Subcutaneous abdominal adipose tissue (tissue), 5 donors: ENCODE measurements around the gene TRMT2B.

Experiments used
- H3K27ac ChIP-seq: one replicate; pipeline ENCODE4 v1.7.0; 2013; ENCODE audit warnings: low read depth, mild to moderate bottlenecking, inconsistent platforms, low read length, moderate library complexity
- H3K27me3 ChIP-seq, 5 donors: one replicate each; pipeline ENCODE4 v1.7.0; 2013; ENCODE audit warnings: low read length in 5 of 5, inconsistent platforms in 1 of 5; ENCODE audit not compliant: control insufficient read depth in 5 of 5, insufficient read depth in 4 of 5
- H3K36me3 ChIP-seq, 5 donors: one replicate each; pipeline ENCODE4 v1.7.0; 2013; ENCODE audit warnings: low read length in 5 of 5; ENCODE audit not compliant: control insufficient read depth in 5 of 5, insufficient read depth in 5 of 5
- H3K4me1 ChIP-seq, 5 donors: one replicate each; pipeline ENCODE4 v1.7.0; 2013; ENCODE audit warnings: low read length in 5 of 5, mild to moderate bottlenecking in 3 of 5, moderate library complexity in 1 of 5; ENCODE audit not compliant: control insufficient read depth in 5 of 5, insufficient read depth in 5 of 5
- H3K4me3 ChIP-seq, 5 donors: one replicate each; pipeline ENCODE4 v1.7.0; 2013; ENCODE audit warnings: low read length in 5 of 5, low read depth in 1 of 5
- H3K9ac ChIP-seq, 5 donors: one replicate each; pipeline ENCODE4 v1.7.0; 2013; ENCODE audit warnings: low read length in 5 of 5, mild to moderate bottlenecking in 4 of 5, moderate library complexity in 3 of 5
- H3K9me3 ChIP-seq, 5 donors: one replicate each; pipeline ENCODE4 v1.7.0; 2013; ENCODE audit warnings: low read length in 5 of 5; ENCODE audit not compliant: control insufficient read depth in 5 of 5
- donor health status: healthy.
- donor health status: healthy.
- donor health status: healthy.
- donor health status: healthy.
- donor health status: healthy.

TRMT2B gene, protein sequence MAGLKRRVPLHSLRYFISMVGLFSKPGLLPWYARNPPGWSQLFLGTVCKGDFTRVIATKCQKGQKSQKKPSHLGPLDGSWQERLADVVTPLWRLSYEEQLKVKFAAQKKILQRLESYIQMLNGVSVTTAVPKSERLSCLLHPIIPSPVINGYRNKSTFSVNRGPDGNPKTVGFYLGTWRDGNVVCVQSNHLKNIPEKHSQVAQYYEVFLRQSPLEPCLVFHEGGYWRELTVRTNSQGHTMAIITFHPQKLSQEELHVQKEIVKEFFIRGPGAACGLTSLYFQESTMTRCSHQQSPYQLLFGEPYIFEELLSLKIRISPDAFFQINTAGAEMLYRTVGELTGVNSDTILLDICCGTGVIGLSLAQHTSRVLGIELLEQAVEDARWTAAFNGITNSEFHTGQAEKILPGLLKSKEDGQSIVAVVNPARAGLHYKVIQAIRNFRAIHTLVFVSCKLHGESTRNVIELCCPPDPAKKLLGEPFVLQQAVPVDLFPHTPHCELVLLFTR

DNA sequence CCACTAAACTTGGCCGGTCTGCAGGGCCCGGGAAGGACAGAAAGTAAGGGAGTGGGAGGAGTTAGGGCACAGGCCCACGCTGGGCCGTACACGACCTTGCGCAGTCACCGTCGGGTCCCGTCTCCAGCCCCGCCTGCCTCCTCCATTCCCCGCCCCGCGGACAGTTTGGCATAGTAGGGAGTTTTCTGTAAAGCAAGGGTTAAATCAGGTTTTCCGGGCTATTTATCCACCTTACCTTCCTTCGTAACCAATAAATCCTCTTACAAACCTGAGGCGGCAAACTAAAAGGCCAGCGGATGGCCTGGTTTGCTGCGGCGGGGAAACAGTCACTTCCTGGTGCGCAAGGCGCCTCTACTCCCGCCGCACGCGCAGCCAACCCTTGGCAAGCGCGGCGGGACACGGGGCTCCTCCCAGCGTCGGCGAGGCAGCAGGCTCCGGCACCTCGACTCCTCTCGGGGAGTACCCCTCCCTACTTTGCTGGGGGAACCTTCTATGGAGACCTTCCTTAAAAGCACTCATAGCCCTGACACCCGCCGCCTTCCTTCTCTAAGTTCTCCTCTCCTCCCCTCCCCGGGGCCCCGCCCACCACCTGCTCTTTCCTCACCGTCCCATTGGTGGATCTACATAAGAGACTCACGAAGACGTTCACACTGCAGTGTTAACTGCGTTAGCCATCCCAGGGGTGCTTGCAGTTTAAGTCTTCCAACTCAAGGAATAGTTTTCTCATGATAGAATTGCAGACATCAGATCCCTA lies at the start of gene TRMT2B:
Gene TRMT2B (minus strand): TSS at position 563 of the 754 bp plus-strand sequence. CDS start 9,822 bp downstream, outside the sequence.
- peak within 1 kb of the TSS; percentile 75 for H3K27ac ChIP-seq
- peak within 1 kb of the TSS; percentile 53 to 74 (median 59) for H3K9ac ChIP-seq
- peak within 1 kb of the TSS; percentile 59 to 88 (median 75) for H3K4me3 ChIP-seq
- no peaks in the 10 kb centered on the region for H3K36me3 ChIP-seq
- peaks cover 0 to 9% (median 5%) of the 10 kb centered on the region in 5 donors for H3K4me1 ChIP-seq
- no peaks in the 10 kb centered on the region for H3K9me3 ChIP-seq
- no peaks in the 10 kb centered on the region for H3K27me3 ChIP-seq

DNA sequence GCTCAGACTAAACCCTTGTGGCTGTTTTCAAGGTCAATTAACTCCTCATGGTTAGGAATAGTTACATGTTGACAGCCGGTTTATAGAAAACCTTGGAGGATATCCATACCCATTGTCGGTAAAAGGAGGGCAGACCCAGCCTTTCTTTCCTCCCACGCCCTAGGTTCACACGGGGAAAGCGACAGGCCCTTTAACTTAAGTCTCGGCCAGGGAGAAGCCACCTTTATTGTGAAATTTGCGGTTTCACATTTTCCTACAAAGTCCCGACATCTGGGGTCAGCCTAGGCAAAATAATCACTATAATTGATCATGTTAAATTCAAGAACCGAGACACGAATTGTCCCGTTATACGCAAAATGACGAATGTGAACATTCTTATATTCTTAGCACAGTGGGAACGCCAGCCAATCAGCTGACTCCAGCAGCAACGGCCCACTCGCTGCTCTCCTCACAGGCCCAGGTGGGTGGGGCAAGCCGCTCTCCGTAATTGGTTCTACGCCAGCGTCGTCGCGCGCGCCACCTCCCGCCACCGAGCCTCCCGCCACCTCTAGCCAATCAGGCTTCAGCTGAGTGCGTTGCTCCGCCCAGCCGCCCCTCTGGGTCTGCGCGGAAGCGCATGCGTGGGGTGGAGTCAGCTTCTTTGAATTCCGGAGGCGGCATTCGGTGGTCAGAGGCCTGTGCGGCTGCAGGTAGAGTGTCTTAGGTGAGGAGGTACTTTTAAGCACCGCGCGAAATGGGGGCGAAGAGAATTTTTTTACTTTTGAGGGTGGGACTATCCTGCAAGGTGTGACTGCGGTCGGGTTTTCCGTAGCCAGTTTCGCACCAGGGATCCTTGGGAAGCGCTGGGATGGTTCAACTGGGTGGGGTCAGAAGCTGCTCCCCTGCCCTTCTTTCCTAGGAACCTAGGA lies 45.9 kb upstream of the TRMT2B start, which contains the start of gene CENPI:
Gene CENPI (plus strand): TSS at position 659 of the 908 bp plus-strand sequence. CDS start 2,867 bp downstream, outside the sequence.
- H3K4me3 ChIP-seq = peak within 1 kb of the TSS; percentile 62 to 81 (median 69)
- H3K9me3 ChIP-seq = no peaks in the 10 kb centered on the region
- peaks cover 0 to 3% (median 0%) of the 10 kb centered on the region in 5 donors for H3K27me3 ChIP-seq
- peak within 1 kb of the TSS; percentile 52 to 75 (median 64) for H3K9ac ChIP-seq
- H3K27ac ChIP-seq = peak within 1 kb of the TSS; percentile 84
- peaks cover 2 to 8% (median 6%) of the 10 kb centered on the region in 5 donors for H3K4me1 ChIP-seq
- no peaks in the 10 kb centered on the region for H3K36me3 ChIP-seq

DNA sequence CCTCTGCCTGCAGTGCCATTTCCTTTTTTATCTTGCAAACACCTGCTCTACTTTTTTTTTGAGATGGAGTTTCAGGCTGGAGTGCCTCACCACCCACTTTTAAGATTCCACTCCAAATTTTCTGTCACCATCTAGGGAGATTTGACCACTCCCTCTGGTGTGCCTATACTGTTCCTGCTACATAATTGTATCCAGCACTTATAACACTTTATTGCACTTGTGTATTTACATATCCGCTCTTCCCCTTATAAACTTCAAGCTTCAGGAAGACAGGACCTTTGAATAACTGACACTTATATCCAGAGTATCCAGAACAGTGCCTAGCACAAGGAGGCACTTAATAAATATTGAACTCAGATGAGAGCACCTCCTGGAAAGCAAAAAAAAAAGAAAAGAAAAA lies 39.9 kb upstream of the TRMT2B start:
- H3K9ac ChIP-seq = no peak overlapping the region
- H3K4me3 ChIP-seq = no peak overlapping the region
- no peak overlapping the region for H3K27ac ChIP-seq
- H3K9me3 ChIP-seq = peaks cover 0 to 2% (median 0%) of the 10 kb centered on the region in 5 donors
- H3K27me3 ChIP-seq = peaks cover 0 to 5% (median 0%) of the 10 kb centered on the region in 5 donors
- H3K36me3 ChIP-seq = no peaks in the 10 kb centered on the region
- no peaks in the 10 kb centered on the region for H3K4me1 ChIP-seq

DNA sequence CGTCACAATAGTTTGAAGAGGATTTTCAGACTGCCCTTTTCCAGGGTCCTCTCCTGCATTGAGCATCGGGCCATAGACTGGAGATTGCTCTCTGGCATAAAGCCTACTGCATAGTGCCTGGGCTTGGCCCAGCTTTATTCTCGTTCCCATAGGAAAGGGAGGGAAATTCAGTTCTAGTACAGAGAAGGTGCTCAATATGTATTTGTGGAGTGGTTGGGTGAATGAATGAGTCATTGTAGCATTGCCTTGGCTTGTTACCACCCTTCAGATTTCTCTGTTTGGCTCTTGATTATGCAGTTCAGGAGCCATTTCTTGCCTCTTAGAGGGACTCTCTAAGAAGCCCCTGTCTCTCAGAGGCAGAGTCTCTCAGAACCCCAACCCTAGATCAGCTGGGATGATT lies 29.3 kb upstream of the TRMT2B start:
- no peak overlapping the region for H3K4me3 ChIP-seq
- peaks cover 0 to 9% (median 5%) of the 10 kb centered on the region in 5 donors for H3K4me1 ChIP-seq
- no peak overlapping the region for H3K27ac ChIP-seq
- no peak overlapping the region for H3K9ac ChIP-seq
- no peaks in the 10 kb centered on the region for H3K9me3 ChIP-seq
- H3K27me3 ChIP-seq = peaks cover 3 to 30% (median 21%) of the 10 kb centered on the region in 5 donors
- H3K36me3 ChIP-seq = no peaks in the 10 kb centered on the region

DNA sequence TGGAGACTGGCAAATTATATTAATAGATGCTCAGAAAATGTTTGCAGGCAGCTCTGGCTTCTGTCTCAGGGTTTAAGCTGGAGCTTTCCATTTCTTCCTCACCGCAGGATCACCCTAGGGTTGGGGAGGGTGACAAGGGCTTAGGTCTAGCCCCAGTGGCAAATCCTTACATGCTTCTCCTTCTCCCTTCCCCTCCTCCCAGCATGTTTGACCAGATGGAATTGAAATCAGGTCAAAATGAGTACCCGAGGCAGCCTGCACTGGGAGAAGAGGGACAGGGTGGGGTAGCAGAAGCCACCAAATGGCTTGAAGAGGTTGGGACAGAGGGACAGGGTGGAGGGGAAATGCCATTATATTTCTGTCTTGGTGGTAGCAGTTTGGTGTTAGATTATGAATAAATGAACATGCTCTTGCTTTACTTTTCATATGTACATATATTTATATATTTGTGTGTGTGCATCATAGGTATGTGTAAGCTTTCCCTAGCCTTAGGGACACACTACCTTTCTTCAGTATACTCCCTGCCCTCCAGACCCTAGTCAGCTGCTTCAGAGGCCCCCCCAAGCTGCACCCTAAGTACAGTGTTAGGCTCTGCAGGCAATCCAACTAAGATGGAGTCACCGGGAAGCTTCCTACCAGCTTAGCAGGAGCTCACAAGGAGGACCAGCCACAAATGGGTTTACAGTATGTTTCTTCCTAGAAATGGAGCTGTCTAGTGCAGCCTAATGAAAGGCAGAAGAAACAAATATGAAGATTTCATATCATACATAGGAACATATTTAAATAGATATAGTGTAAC lies 28.6 kb upstream of the TRMT2B start:
- Histone ChIP-seq H3K9ac (no peak overlapping the region), H3K4me3 (no peak overlapping the region), H3K36me3 (no peaks in the 10 kb centered on the region), H3K27ac (no peak overlapping the region), H3K4me1 (peaks cover 0 to 9% (median 5%) of the 10 kb centered on the region in 5 donors), H3K27me3 (peaks cover 3 to 30% (median 21%) of the 10 kb centered on the region in 5 donors), H3K9me3 (no peaks in the 10 kb centered on the region)

DNA sequence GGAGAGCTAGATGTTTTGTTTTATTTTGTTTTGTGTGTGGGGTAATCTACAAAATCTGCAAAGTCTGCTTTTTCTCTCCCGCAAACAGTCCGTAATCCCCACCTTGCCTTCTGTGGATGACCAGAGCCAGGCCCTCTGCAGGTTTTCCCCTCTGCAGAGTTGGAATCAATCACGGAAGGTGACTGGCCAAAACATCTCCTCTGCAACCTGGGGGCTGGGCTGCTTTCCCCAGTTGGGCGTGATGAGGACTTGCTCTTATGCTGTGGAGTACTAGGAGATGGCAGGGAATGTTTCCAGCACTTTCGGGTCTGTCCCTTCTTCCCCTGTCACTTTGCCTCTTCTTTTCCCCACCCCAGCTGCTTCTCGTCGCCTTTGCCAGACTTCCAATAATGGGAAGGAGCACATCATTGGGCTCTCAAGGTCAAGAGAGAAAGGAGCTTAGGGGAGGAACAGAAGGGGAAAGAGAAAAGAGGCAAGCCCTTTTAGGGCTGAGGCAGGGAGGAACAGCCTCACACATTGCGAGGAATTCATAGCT lies 27.9 kb upstream of the TRMT2B start:
- Histone ChIP-seq H3K27me3 (peaks cover 3 to 30% (median 21%) of the 10 kb centered on the region in 5 donors), H3K27ac (no peak overlapping the region), H3K9ac (peak overlapping the region in 1 of 5 donors; percentile 11), H3K4me1 (peaks cover 0 to 9% (median 5%) of the 10 kb centered on the region in 5 donors), H3K4me3 (peak overlapping the region in 3 of 5 donors; percentile 49 to 60 (median 51)), H3K36me3 (no peaks in the 10 kb centered on the region), H3K9me3 (no peaks in the 10 kb centered on the region)

DNA sequence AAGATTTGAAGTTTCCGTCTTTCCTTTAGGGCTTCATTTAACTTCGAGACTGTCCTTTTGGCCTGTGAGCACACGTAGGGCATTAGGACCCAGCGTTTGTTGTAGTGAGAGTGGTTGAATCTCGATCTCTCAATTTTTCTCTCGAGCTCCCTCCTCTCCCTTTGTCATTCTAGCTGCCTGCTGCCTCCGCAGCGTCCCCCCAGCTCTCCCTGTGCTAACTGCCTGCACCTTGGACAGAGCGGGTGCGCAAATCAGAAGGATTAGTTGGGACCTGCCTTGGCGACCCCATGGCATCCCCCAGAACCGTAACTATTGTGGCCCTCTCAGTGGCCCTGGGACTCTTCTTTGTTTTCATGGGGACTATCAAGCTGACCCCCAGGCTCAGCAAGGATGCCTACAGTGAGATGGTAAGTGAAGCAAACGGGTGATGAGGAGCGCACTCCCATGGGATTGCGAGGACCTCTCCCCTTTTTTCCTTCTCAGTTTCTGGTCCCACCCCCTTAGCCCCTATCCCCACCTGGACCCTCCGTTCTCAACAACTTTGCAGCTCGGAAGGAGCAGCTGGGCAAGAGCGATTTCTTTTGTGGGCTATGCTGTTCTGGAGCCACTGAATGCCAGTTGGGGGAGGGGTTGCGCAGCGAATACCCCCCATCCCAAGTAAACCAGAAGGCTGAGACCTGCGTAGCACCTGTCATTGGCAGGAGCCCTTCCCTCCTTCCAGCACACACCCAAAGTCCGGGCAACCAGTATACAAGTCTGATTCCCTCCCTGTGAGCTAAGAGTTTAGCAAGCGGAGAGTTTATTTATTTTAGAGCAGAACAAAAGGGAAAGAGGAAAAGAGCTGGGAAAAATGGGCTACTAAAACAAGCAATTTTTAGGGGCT lies 27.0 kb upstream of the TRMT2B start, which contains the start of gene TMEM35A:
Gene TMEM35A (plus strand): TSS at position 164 of the 883 bp plus-strand sequence. CDS start 124 bp downstream, at position 288.
- H3K9me3 ChIP-seq = no peaks in the 10 kb centered on the region
- no peak within 1 kb of the TSS for H3K27ac ChIP-seq
- peaks cover 3 to 30% (median 21%) of the 10 kb centered on the region in 5 donors for H3K27me3 ChIP-seq
- no peaks in the 10 kb centered on the region for H3K36me3 ChIP-seq
- peak within 1 kb of the TSS; percentile 33 to 60 (median 51) for H3K4me3 ChIP-seq
- peaks cover 0 to 9% (median 5%) of the 10 kb centered on the region in 5 donors for H3K4me1 ChIP-seq
- H3K9ac ChIP-seq = peak within 1 kb of the TSS in 1 of 5 donors; percentile 39

DNA sequence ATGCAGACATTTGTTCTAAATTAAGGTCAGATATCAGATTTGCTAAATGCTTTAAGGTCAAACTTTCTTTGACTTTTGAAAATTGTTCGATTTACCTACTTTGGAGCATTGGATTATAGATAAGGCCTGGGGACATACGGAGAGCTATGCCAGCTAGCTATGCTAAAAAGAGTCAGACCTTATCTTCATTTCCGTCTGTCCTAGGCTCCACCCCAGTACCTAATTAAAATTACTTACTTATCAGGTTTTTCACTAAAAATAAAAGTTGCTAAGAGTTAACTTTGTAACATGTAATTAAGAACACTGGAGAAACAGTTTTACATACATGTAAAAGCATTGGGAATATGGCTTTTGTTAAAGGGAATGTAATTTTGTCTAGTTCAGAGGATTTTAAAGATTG lies 19.7 kb upstream of the TRMT2B start:
- Histone ChIP-seq H3K36me3 (no peaks in the 10 kb centered on the region), H3K9ac (no peak overlapping the region), H3K27me3 (peaks cover 0 to 3% (median 0%) of the 10 kb centered on the region in 5 donors), H3K27ac (no peak overlapping the region), H3K4me3 (no peak overlapping the region), H3K4me1 (no peaks in the 10 kb centered on the region), H3K9me3 (no peaks in the 10 kb centered on the region)
